Upper lobe of right lung (tissue), 1 donor: ENCODE results near the gene DLL4. TPM values are rescaled to one million over a fixed set of nuclear protein-coding genes. Genes with fewer than 3 reads are reported as not detected.
"Not testable (repeated sequence)": the region's sequence is repeated elsewhere in the genome, so short reads cannot be mapped to it uniquely, and the experiment has no call there.

ENCODE experiments used
- ATAC-seq: fragments of 200-7000 bp; cut with Tn5 transposase; one replicate; pipeline ENCODE4 v1.9.1; 2020; ENCODE audit warnings: mild to moderate bottlenecking, moderate library complexity
- DNase-seq: peaks from one replicate; pipeline ENCODE4 v3.0.0-alpha.2; 2020
- H3K27ac ChIP-seq: fragments of 200-600 bp; one replicate; pipeline ENCODE4 v1.8.0; 2022
- H3K27me3 ChIP-seq: fragments of 200-600 bp; one replicate; pipeline ENCODE4 v1.8.0; 2022; ENCODE audit warnings: mild to moderate bottlenecking
- H3K36me3 ChIP-seq: fragments of 200-600 bp; one replicate; pipeline ENCODE4 v1.8.0; 2022
- H3K4me1 ChIP-seq: fragments of 200-600 bp; one replicate; pipeline ENCODE4 v1.8.0; 2022
- H3K4me3 ChIP-seq: fragments of 200-600 bp; one replicate; pipeline ENCODE4 v1.8.0; 2022; ENCODE audit warnings: mild to moderate bottlenecking
- H3K9me3 ChIP-seq: fragments of 200-600 bp; one replicate; pipeline ENCODE4 v1.8.0; 2022
- intact Hi-C: fragments of 100-400 bp; cut with DNase I; formaldehyde crosslinking; loops from one replicate; pipeline ENCODE4 v1.11.0; 2022
- total RNA-seq: library from RNA; stranded (reverse); fragmentation: NEBNext Ultra II Directional; extraction: Animal tissue kit (Norgen Biotek cat#: 25700); gene quantifications from one replicate; pipeline ENCODE4 v1.2.1, GENCODE V29; 2021
- TF ChIP-seq, protein P1 (sequence below): fragments of 200-600 bp; IDR thresholded peaks from one replicate; pipeline ENCODE4 v1.8.0; 2022; ENCODE audit warnings: antibody characterized with exemption
- donor health status: DM: no; HTN: yes; CAD: no; lungs with severe emphysema.

Gene DLL4
- total RNA-seq, 1 donor from 2014 or later = 22.0 TPM

DNA sequence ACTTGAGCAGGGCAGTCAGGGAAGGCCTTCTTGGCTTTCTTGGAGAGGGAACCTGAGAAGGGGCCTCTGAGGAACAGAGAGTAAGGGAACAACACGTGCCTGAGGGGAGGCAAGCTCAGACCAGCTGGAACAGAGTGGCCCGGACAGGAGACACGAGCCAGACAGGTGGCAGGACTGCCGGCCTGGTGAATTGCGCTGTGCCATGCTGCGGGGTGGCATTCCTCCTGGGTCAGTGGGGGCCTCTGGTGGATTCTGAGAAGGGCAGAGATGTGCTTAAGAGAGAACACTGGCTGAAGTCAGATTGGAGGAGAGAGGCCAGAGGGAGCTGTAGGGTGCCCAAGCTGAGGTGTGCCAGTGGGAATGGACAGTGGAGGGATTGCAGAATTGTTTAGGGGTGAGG, 29.0 kb downstream of the DLL4 start:
- H3K9me3 ChIP-seq = no peaks in the 10 kb centered on the region
- intact Hi-C loops = loop anchor here (10.0 kb wide), 1 partner anchor 57 kb away; no protein-coding TSS in a partner anchor
- H3K4me3 ChIP-seq = no peak overlapping the region
- ATAC-seq (no peak), DNase-seq (no peak)
- peaks cover 8% of the 10 kb centered on the region for H3K4me1 ChIP-seq
- no peak overlapping the region for H3K27ac ChIP-seq
- TF ChIP-seq, protein P1, sequence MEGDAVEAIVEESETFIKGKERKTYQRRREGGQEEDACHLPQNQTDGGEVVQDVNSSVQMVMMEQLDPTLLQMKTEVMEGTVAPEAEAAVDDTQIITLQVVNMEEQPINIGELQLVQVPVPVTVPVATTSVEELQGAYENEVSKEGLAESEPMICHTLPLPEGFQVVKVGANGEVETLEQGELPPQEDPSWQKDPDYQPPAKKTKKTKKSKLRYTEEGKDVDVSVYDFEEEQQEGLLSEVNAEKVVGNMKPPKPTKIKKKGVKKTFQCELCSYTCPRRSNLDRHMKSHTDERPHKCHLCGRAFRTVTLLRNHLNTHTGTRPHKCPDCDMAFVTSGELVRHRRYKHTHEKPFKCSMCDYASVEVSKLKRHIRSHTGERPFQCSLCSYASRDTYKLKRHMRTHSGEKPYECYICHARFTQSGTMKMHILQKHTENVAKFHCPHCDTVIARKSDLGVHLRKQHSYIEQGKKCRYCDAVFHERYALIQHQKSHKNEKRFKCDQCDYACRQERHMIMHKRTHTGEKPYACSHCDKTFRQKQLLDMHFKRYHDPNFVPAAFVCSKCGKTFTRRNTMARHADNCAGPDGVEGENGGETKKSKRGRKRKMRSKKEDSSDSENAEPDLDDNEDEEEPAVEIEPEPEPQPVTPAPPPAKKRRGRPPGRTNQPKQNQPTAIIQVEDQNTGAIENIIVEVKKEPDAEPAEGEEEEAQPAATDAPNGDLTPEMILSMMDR = no peak
- H3K27me3 ChIP-seq = no peaks in the 10 kb centered on the region
- no peaks in the 10 kb centered on the region for H3K36me3 ChIP-seq

DNA sequence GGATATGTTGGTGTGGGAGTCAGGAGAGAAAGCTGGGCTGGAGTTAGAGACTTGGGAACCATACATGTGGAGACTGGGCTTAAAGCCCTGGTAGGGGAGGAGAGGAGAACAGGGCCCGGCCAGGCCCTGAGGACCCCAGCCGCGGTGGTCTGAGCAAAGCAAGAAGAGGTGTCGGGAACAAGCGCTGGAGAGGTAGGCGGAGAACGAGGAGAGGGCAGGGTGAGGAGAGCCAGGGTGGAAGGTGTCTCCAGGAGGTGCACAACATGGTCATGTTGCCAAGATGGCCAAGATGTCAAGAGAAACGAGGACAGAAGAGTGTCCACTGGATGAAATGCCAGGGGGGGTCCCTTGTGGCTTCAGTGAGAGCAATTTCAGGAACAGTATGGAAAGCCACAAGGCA, 29.6 kb downstream of the DLL4 start:
- H3K27me3 ChIP-seq = no peaks in the 10 kb centered on the region
- intact Hi-C loops = loop anchor here (10.0 kb wide), 1 partner anchor 56 kb away; no protein-coding TSS in a partner anchor
- TF ChIP-seq, protein P1 = no peak
- no peaks in the 10 kb centered on the region for H3K9me3 ChIP-seq
- no peaks in the 10 kb centered on the region for H3K36me3 ChIP-seq
- DNase-seq (no peak), ATAC-seq (no peak)
- no peak overlapping the region for H3K27ac ChIP-seq
- peaks cover 8% of the 10 kb centered on the region for H3K4me1 ChIP-seq
- H3K4me3 ChIP-seq = no peak overlapping the region

DNA sequence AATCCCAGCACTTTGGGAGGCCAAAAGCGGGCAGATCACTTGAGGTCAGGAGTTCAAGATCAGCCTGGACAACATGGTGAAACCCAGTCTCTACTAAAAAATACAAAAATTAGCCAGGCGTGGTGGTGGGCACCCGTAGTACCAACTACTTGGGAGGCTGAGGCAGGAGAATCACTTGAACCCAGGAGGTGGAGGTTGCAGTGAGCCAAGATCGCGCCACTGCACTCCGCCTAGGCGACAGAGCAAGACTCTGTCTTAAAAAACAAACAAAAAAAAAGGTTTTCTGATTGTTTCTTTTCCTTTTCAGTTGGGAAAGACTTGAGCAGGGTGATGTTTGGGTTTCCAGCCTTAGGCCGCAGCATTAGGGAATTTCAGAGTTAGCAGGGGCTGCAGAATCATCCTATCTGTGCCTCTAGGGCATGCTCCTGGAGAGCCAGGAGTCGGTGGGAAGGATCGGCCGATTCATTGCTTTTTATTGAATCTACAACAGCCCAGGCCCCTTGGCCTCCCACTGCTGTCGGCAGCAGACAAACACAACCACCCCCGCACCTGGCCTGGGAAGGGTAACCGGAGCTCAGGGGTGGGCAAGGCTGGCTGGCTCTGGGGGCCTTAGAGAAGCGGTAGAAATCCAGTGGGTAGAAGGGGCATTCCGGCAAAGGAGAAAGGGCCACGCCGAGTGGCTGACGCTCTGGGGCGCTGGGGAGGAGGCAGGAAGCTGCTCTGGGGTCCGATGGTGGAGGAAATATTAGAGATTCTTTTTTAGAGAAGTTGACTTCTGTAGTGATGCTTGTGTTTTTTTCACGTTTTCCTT, 30.4 kb downstream of the DLL4 start:
- DNase-seq = no peak
- Histone ChIP-seq H3K4me3 (no peak overlapping the region), H3K27ac (no peak overlapping the region), H3K27me3 (no peaks in the 10 kb centered on the region), H3K9me3 (no peaks in the 10 kb centered on the region), H3K4me1 (peaks cover 8% of the 10 kb centered on the region), H3K36me3 (no peaks in the 10 kb centered on the region)
- TF ChIP-seq, protein P1 = no peak
- intact Hi-C loops = loop anchor here (10.0 kb wide), 1 partner anchor 55 kb away; no protein-coding TSS in a partner anchor
- ATAC-seq = no peak

DNA sequence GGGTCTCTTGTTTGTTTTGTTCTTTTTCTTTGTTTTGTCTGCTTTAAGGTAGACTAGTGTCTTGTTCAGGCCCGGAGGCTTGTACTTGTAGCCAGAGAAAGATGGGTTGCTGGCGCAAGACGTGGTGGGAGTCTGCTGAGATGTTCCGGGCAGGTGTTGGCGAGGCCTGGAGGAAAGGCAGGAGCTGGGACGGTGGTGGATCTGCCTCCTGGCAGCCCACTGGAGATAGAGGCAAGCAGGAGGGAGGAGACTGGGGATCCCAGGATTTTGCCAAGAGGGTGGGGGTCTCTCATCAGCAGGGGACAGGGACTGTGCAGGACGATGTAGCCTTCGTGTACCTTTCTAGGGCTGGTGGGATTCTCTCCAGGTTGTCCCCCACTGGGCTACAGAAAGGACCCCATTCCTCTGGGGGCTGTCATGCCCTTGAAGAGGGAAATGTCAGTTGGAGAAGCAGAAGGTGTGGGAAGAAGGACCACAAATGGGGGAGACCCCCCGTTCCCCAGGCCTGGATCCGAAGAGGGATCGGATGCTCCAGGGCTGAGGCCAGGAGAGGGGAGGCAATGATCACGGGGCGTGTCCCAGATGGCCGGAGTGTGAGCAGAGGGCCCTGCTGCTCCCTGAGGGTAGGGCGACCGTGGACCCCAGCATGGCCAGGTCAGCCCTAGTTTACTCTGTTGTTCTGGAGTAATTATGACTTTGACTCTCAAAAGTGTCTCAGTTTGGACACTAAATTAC, 31.2 kb downstream of the DLL4 start:
- no peaks in the 10 kb centered on the region for H3K27me3 ChIP-seq
- ATAC-seq (no peak), DNase-seq (no peak)
- TF ChIP-seq, protein P1 = no peak
- no peaks in the 10 kb centered on the region for H3K9me3 ChIP-seq
- intact Hi-C loops = no loop called here
- no peaks in the 10 kb centered on the region for H3K36me3 ChIP-seq
- no peak overlapping the region for H3K4me3 ChIP-seq
- no peak overlapping the region for H3K27ac ChIP-seq
- H3K4me1 ChIP-seq = peaks cover 8% of the 10 kb centered on the region

DNA sequence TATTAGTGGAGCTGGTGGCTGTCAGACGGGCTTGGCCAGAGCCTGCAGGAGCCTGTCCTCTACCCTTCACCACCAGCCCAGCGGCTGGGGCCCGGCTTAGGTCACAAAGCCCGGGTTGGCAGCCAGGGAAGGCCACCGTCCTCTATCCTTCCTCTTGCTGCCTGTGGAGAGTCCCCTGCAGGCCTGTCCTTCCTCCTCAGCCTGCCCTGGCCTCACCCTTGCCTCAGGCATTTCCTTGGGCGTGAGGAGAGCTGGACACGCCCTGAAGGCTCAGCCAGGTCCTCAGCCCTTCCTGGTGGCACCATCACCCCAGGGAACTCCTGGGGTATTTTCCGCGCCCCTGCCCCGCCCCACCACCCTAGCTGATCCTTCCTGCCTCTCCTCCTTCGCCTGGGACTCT, 31.8 kb downstream of the DLL4 start:
- Histone ChIP-seq H3K9me3 (no peaks in the 10 kb centered on the region), H3K4me3 (no peak overlapping the region), H3K27me3 (no peaks in the 10 kb centered on the region), H3K27ac (no peak overlapping the region), H3K36me3 (no peaks in the 10 kb centered on the region), H3K4me1 (peaks cover 8% of the 10 kb centered on the region)
- intact Hi-C loops = no loop called here
- DNase-seq (peak; percentile 80), ATAC-seq (peak; percentile 91)
- TF ChIP-seq, protein P1 = no peak

DNA sequence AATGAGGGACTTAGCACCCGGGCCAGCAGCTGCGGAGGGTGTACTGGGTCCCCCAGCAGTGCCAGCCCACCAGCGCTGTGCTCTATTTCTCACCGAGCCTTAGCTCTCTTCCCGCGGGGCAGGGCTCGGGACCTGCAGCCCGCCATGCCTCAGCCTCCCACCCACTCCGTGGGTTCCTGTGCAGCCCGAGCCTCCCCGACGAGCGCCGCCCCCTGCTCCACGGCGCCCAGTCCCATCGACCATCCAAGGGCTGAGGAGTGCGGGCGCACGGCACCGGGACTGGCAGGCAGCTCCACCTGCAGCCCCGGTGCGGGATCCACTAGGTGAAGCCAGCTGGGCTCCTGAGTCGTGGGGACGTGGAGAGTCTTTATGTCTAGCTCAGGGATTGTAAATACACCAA, 32.6 kb downstream of the DLL4 start:
- H3K27me3 ChIP-seq, H3K9me3 ChIP-seq, ATAC-seq, H3K27ac ChIP-seq, DNase-seq, intact Hi-C loops, H3K4me3 ChIP-seq, H3K36me3 ChIP-seq: not testable (repeated sequence)
- peaks cover 11% of the 10 kb centered on the region for H3K4me1 ChIP-seq

DNA sequence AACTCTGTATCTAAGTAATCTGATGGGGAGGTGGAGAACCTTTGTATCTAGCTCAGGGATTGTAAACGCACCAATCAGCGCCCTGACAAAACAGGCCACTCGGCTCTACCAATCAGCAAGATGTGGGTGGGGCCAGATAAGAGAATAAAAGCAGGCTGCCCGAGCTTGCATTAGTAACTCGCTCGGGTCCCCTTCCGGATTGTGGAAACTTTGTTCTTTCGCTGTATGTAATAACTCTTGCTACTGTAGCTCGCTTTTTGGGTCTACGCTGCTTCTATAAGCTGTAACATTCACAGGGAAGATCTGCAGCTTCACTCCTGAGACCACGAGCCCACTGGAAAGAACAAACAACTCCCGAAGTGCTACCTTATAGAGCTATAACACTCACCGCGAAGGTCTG, 33.2 kb downstream of the DLL4 start:
- intact Hi-C loops, DNase-seq, H3K36me3 ChIP-seq, H3K9me3 ChIP-seq, H3K27me3 ChIP-seq, ATAC-seq, H3K27ac ChIP-seq, H3K4me3 ChIP-seq: not testable (repeated sequence)
- peaks cover 11% of the 10 kb centered on the region for H3K4me1 ChIP-seq
